H1 (cell line): ENCODE data around the gene COL12A1. TPM values are rescaled to one million over a fixed set of nuclear protein-coding genes. Genes with fewer than 3 reads are reported as not detected.

ENCODE experiments used
- CTCF ChIA-PET: fragments of 300-600 bp; sonication (Branson Sonifier 250); formaldehyde crosslinking; loops from one replicate; lab custom pipeline; 2021; ENCODE audit not compliant: partially characterized antibody; lab: Charles Lee
- POLR2A ChIA-PET: fragments of 300-600 bp; sonication (Branson Sonifier 250); formaldehyde crosslinking; loops from one replicate; lab custom pipeline; 2021; ENCODE audit warnings: inconsistent platforms; ENCODE audit not compliant: partially characterized antibody; lab: Charles Lee
- DNase-seq, 2 experiments: peaks; one replicate each; pipeline versions ENCODE4 v3.0.0 to v3.0.0-alpha.2; 2010 to 2022; ENCODE audit warnings: low spot score in 2 of 2, low read depth in 1 of 2, mixed read lengths in 1 of 2
- FAIRE-seq: peaks from 2 replicates; lab custom pipeline; 2011; peaks lifted over from hg19 to GRCh38; lab: Jason Lieb, UNC
- H2AFZ ChIP-seq: 2 replicates; pipeline ENCODE4 v1.8.1; 2012; ENCODE audit warnings: low read length, inconsistent platforms
- H2AK5ac ChIP-seq: 2 replicates; pipeline ENCODE4 v1.6.1; 2013; ENCODE audit warnings: low read depth, low read length
- H2BK120ac ChIP-seq: replicated peaks from 2 replicates; pipeline ENCODE3; 2013; ENCODE audit warnings: low read depth, low read length, inconsistent platforms
- H2BK12ac ChIP-seq: 2 replicates; pipeline ENCODE4 v1.6.1; 2013; ENCODE audit warnings: low read depth, low read length
- H2BK15ac ChIP-seq: 2 replicates; pipeline ENCODE4 v1.6.1; 2013; ENCODE audit warnings: low read length
- H2BK20ac ChIP-seq: 2 replicates; pipeline ENCODE4 v1.6.1; 2013; ENCODE audit warnings: low read length
- H2BK5ac ChIP-seq: 2 replicates; pipeline ENCODE4 v1.6.1; 2013; ENCODE audit warnings: low read depth, low read length
- H3K14ac ChIP-seq: 2 replicates; pipeline ENCODE4 v1.6.1; 2013; ENCODE audit warnings: inconsistent platforms; ENCODE audit not compliant: insufficient read length
- H3K18ac ChIP-seq: 2 replicates; pipeline ENCODE4 v1.6.1; 2013; ENCODE audit warnings: low read length; ENCODE audit errors: extremely low read depth
- H3K23ac ChIP-seq: 2 replicates; pipeline ENCODE4 v1.6.1; 2013; ENCODE audit warnings: inconsistent platforms; ENCODE audit not compliant: insufficient read length
- H3K23me2 ChIP-seq: 2 replicates; pipeline ENCODE4 v1.6.1; 2013; ENCODE audit warnings: low read depth, low read length
- H3K27ac ChIP-seq: 2 replicates; pipeline ENCODE4 v1.6.1; 2011; ENCODE audit warnings: low read depth, low read length, inconsistent platforms
- H3K27me3 ChIP-seq, 4 experiments: replicated peaks in 1 of 4; 1 replicate in 1 of 4; 2 replicates in 3 of 4; pipeline versions ENCODE4 v1.6.1 to v1.8.1; 2011 to 2013; ENCODE audit warnings: low read length in 3 of 4, mild to moderate bottlenecking in 3 of 4, inconsistent platforms in 2 of 4, mixed read lengths in 2 of 4, moderate library complexity in 1 of 4; ENCODE audit not compliant: control insufficient read depth in 3 of 4, insufficient read depth in 3 of 4; ENCODE audit errors: extremely low read depth in 1 of 4
- H3K36me3 ChIP-seq, 4 experiments: 2 replicates each; pipeline versions ENCODE4 v1.6.1 to v1.8.1; 2011 to 2013; ENCODE audit warnings: mild to moderate bottlenecking in 4 of 4, low read length in 3 of 4, moderate library complexity in 2 of 4, control low read depth in 1 of 4, inconsistent platforms in 1 of 4; ENCODE audit not compliant: insufficient read depth in 4 of 4, control insufficient read depth in 2 of 4
- H3K4ac ChIP-seq: replicated peaks from 2 replicates; pipeline ENCODE3; 2013; ENCODE audit warnings: low read length, low read depth, mixed read lengths, inconsistent platforms; ENCODE audit not compliant: insufficient read length
- H3K4me1 ChIP-seq, 4 experiments: replicated peaks in 1 of 4; 1 replicate in 1 of 4; 2 replicates in 3 of 4; pipeline versions ENCODE4 v1.6.1 to v1.8.1; 2011 to 2013; ENCODE audit warnings: low read length in 3 of 4, inconsistent platforms in 2 of 4, mixed read lengths in 1 of 4; ENCODE audit not compliant: insufficient read depth in 4 of 4, control insufficient read depth in 3 of 4
- H3K4me2 ChIP-seq, 2 experiments: 2 replicates each; pipeline versions ENCODE4 v1.6.1 to v1.8.1; 2011 to 2013; ENCODE audit warnings: low read depth in 2 of 2, low read length in 2 of 2, control low read depth in 1 of 2, inconsistent platforms in 1 of 2, mild to moderate bottlenecking in 1 of 2; ENCODE audit not compliant: insufficient read depth in 1 of 2
- H3K4me3 ChIP-seq, 4 experiments: fragments of 200-600, 300-600 bp in 1 of 4; sonication (generic), shearing (Covaris generic), sonication (Bioruptor Twin) in 1 of 4; 2 replicates each; pipeline versions ENCODE4 v1.5.1 to v1.8.1; 2011 to 2016; ENCODE audit warnings: low read length in 4 of 4, low read depth in 3 of 4, control low read depth in 2 of 4, inconsistent platforms in 2 of 4, mild to moderate bottlenecking in 2 of 4, mixed read lengths in 1 of 4, moderate library complexity in 1 of 4; ENCODE audit not compliant: insufficient read depth in 2 of 4; ENCODE audit errors: extremely low read depth in 1 of 4
- H3K56ac ChIP-seq: replicated peaks from 2 replicates; pipeline ENCODE3; 2013; ENCODE audit warnings: low read depth, mild to moderate bottlenecking, mixed read lengths, low read length, inconsistent platforms; ENCODE audit not compliant: insufficient read length
- H3K79me1 ChIP-seq: 2 replicates; pipeline ENCODE4 v1.6.1; 2013; ENCODE audit warnings: low read depth, low read length, control low read depth
- H3K79me2 ChIP-seq, 2 experiments: 2 replicates each; pipeline versions ENCODE4 v1.6.1 to v1.8.1; 2012 to 2013; ENCODE audit warnings: low read length in 2 of 2, mild to moderate bottlenecking in 2 of 2, inconsistent platforms in 1 of 2; ENCODE audit not compliant: insufficient read depth in 2 of 2, control insufficient read depth in 1 of 2
- H3K9ac ChIP-seq, 4 experiments: replicated peaks in 1 of 4; 1 replicate in 1 of 4; 2 replicates in 3 of 4; pipeline versions ENCODE4 v1.6.1 to v1.8.1; 2011 to 2013; ENCODE audit warnings: low read depth in 3 of 4, low read length in 3 of 4, control low read depth in 2 of 4, mild to moderate bottlenecking in 2 of 4, moderate library complexity in 2 of 4, inconsistent platforms in 1 of 4; ENCODE audit errors: extremely low read depth in 1 of 4
- H3K9me3 ChIP-seq, 2 experiments: 2 replicates each; pipeline versions ENCODE4 v1.6.1 to v1.8.1; 2012 to 2013; ENCODE audit warnings: mild to moderate bottlenecking in 2 of 2, moderate library complexity in 2 of 2, control low read depth in 1 of 2, inconsistent platforms in 1 of 2, low read depth in 1 of 2, low read length in 1 of 2, mixed read lengths in 1 of 2; ENCODE audit not compliant: insufficient read depth in 2 of 2
- H4K20me1 ChIP-seq, 2 experiments: replicated peaks in 1 of 2; 2 replicates each; pipeline versions ENCODE3 to v1.8.1; 2011 to 2013; ENCODE audit warnings: inconsistent platforms in 2 of 2, low read length in 2 of 2, mild to moderate bottlenecking in 1 of 2; ENCODE audit not compliant: insufficient read depth in 2 of 2, control insufficient read depth in 1 of 2
- H4K5ac ChIP-seq: 2 replicates; pipeline ENCODE4 v1.6.1; 2013; ENCODE audit warnings: low read length, low read depth, mixed read lengths, inconsistent platforms; ENCODE audit not compliant: insufficient read length
- H4K8ac ChIP-seq: 2 replicates; pipeline ENCODE4 v1.8.0; 2013; ENCODE audit warnings: mild to moderate bottlenecking, moderate library complexity, low read length, inconsistent platforms; ENCODE audit not compliant: insufficient read depth; ENCODE audit errors: extremely low read depth
- H4K91ac ChIP-seq: replicated peaks from 2 replicates; pipeline ENCODE3; 2013; ENCODE audit warnings: low read length, mixed read lengths, inconsistent platforms; ENCODE audit not compliant: insufficient read length
- CTCF ChIP-seq, 3 experiments: IDR thresholded peaks; 1 replicate in 2 of 3; 2 replicates in 1 of 3; pipeline versions ENCODE4 v1.5.1 to v1.6.1; 2011; ENCODE audit warnings: low read length in 3 of 3, mild to moderate bottlenecking in 3 of 3, inconsistent platforms in 2 of 3, low read depth in 1 of 3, moderate library complexity in 1 of 3; ENCODE audit not compliant: insufficient read depth in 1 of 3; ENCODE audit errors: control extremely low read depth in 1 of 3
- FOSL1 ChIP-seq: IDR thresholded peaks from 2 replicates; pipeline ENCODE4 v1.6.1; 2011; ENCODE audit warnings: mild to moderate bottlenecking, low read depth, low read length, moderate library complexity; ENCODE audit not compliant: insufficient read depth
- JUN ChIP-seq: IDR thresholded peaks from 2 replicates; pipeline ENCODE4 v1.6.1; 2011; ENCODE audit warnings: low read depth, mild to moderate bottlenecking, improper control_type of control experiment, low read length
- JUND ChIP-seq: IDR thresholded peaks from 2 replicates; pipeline ENCODE4 v1.6.1; 2011; ENCODE audit warnings: mild to moderate bottlenecking, improper control_type of control experiment, low read length
- NANOG ChIP-seq: IDR thresholded peaks from 2 replicates; pipeline ENCODE4 v1.6.1; 2011; ENCODE audit warnings: low read length, low read depth, mild to moderate bottlenecking, inconsistent platforms; ENCODE audit not compliant: insufficient read depth, poor library complexity, severe bottlenecking
- RAD21 ChIP-seq, 2 experiments: IDR thresholded peaks in 1 of 2; conservative IDR thresholded peaks in 1 of 2; 2 replicates each; pipeline ENCODE4 v1.6.1; 2011; ENCODE audit warnings: low read depth in 2 of 2, low read length in 2 of 2, improper control_type of control experiment in 1 of 2, inconsistent platforms in 1 of 2, mild to moderate bottlenecking in 1 of 2, moderate library complexity in 1 of 2
- RNF2 ChIP-seq: fragments of 200-900, 300-1000 bp; sonication (generic); IDR thresholded peaks from 2 replicates; pipeline ENCODE4 v1.7.1; 2016; ENCODE audit warnings: borderline replicate concordance, low read depth, mild to moderate bottlenecking, antibody characterized with exemption, low read length; ENCODE audit not compliant: poor library complexity, severe bottlenecking; ENCODE audit errors: missing control alignments
- WGBS, 2 experiments: shearing (Covaris generic) in 1 of 2; methylation state at CpG; one replicate each; pipeline versions ENCODE4 v1.1.6 to v1.1.7; 2013 to 2015; ENCODE audit warnings: low lambda C conversion rate in 2 of 2, mixed read lengths in 2 of 2, inconsistent platforms in 1 of 2, low coverage in 1 of 2, missing lambda C conversion rate in 1 of 2; ENCODE audit not compliant: insufficient replicate concordance in 2 of 2, insufficient coverage in 1 of 2, insufficient read length in 1 of 2; ENCODE audit errors: extremely low coverage in 1 of 2, missing lambda C conversion rate in 1 of 2; 5-methylcytosine and 5-hydroxymethylcytosine counted together
- polyA plus RNA-seq, 7 experiments: library from polyadenylated mRNA; depleted of rRNA in 3 of 7; stranded (reverse) in 5 of 7; unstranded in 2 of 7; fragments of >200 nt in 5 of 7; fragments of 200-250 nt in 2 of 7; gene quantifications; 1 replicate in 5 of 7; 2 replicates in 1 of 7; 4 replicates in 1 of 7; pipeline versions ENCODE4 v1.2.1 to v1.2.3, GENCODE V29; 2011 to 2013; ENCODE audit warnings: missing spikeins in 2 of 7, mixed read lengths in 2 of 7
- total RNA-seq: library from RNA; stranded (reverse); fragmentation: NEBNext Ultra II Directional; extraction: Animal tissue kit (Norgen Biotek cat#: 25700); gene quantifications from 2 replicates; pipeline ENCODE4 v1.2.1, GENCODE V29; 2021

COL12A1 gene
- total and polyA plus RNA-seq, 2 of the 8 experiments (the other 6 are each of a cell fraction or from before 2014, with no cell fraction given) = 1.4 to 4.7 TPM

DNA sequence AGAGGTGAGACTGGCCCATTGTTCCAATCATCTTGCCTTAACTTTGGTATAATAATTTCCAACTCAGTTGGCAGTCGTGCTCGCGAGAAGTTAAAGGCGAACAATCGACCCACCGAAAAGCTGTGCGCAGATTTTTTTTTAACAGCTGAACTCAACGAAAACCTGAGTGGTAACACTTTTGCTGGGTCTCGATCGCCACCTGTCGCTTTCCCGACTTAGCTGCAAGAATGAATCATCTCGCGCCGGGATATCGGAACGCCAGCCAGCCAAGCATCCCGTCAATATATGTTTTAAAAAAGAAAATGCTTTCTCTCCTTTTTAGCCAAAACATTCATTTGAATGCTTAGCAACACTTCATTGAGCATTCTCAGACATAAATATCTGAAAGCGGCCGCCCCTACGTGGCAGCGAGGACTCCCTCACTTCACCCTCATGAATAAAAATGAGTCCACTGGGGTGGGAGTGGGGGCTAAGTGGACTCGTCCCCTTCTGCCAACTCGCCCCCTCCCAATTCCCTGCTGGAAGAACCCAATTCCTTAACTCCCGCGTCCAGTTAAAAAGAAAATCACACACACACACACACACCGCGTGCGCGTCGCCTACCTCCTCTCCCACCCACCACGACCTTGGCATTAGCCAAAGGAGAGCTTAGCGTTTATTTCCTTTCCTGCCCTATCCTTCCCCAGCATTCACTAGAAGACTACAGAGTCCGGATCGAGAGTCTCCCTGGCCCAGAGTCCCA, 1.5 kb downstream of the COL12A1 start:
- Histone ChIP-seq H2BK15ac (no peak overlapping the region), H2BK5ac (no peak overlapping the region), H3K23ac (no peak overlapping the region), H2AFZ (0 out of 2 replicates have a peak overlapping the region, but pooled peaks have one; percentile 94), H4K8ac (no peak overlapping the region), H3K4me1 (peaks cover 0 to 29% (median 9%) of the 10 kb centered on the region in 4 experiments; a peak in 4 of 7 replicates), H4K20me1 (peaks cover 0 to 2% of the 10 kb centered on the region in 2 experiments), H4K5ac (no peak overlapping the region), H3K23me2 (peaks cover 45% of the 10 kb centered on the region), H3K79me1 (no peaks in the 10 kb centered on the region), H3K4me2 (peak overlapping the region; percentile 97 to 99), H3K9ac (no peak overlapping the region; a peak in 1 of 7 replicates), H3K79me2 (no peaks in the 10 kb centered on the region), H3K14ac (no peak overlapping the region), H3K27ac (no peak overlapping the region), H2BK20ac (no peak overlapping the region), H3K27me3 (peaks cover 40 to 80% (median 72%) of the 10 kb centered on the region in 4 experiments), H4K91ac (no peak overlapping the region), H3K18ac (no peak overlapping the region), H3K56ac (no peak overlapping the region), H3K4ac (no peak overlapping the region), H3K4me3 (peak overlapping the region; percentile 55 to 77 (median 66)), H2BK12ac (no peak overlapping the region), H3K36me3 (no peaks in the 10 kb centered on the region), H2AK5ac (no peak overlapping the region), H3K9me3 (no peaks in the 10 kb centered on the region), H2BK120ac (no peak overlapping the region)
- TF ChIP-seq JUND (peak; percentile 80), RAD21 (IDR thresholded peaks at IDR 0.05 in 1 of 2, conservative IDR thresholded peaks at IDR 0.05 in 1 of 2; ENCODE audit: low read depth in 2 of 2, low read length in 2 of 2) (peak; percentile 90 to 92), FOSL1 (no peak), CTCF (IDR thresholded peaks at IDR 0.05; ENCODE audit: control extremely low read depth in 1 of 3, insufficient read depth in 1 of 3, low read depth in 1 of 3, low read length in 3 of 3) (peak; percentile 71 to 73 (median 72)), JUN (0 out of 2 replicates have a peak, but pooled peaks have one; percentile 42), RNF2 (no peak), NANOG (no peak)
- 4% methylated on average over 35 of the region's 35 CpGs; no CpG with 5 or more reads in 1 of the 2 experiments for WGBS, 2 experiments
- POLR2A ChIA-PET = interaction anchor here (0.8 to 0.9 kb wide), 2 partner anchors 31 to 324 kb away, joined by 3 read pairs; no protein-coding TSS in a partner anchor
- CTCF ChIA-PET = interaction anchor here (0.5 to 11.0 kb wide), 40 partner anchors 10 to 1465 kb away, joined by 3 to 104 read pairs (median 4); no protein-coding TSS in a partner anchor
- DNase-seq (peak in 1 of 2 experiments; percentile 75), FAIRE-seq (peak; percentile 96)
